Panc1 (cell line): ENCODE results near the gene ATP6V1F.

Experiments
- POLR2AphosphoS5 ChIP-seq: IDR thresholded peaks from 2 replicates; pipeline ENCODE4 v1.6.1; 2012; ENCODE audit warnings: mild to moderate bottlenecking, low read depth, low read length, moderate library complexity
- TF ChIP-seq, protein P1 (sequence below): fragments of 450-650 bp; IDR thresholded peaks from 2 replicates; pipeline ENCODE4 v1.5.1; 2017; ENCODE audit warnings: mild to moderate bottlenecking

GRCh38 chr7:128871050-128871449 is 8.4 kb downstream of the ATP6V1F start:
- TF ChIP-seq, protein P1, sequence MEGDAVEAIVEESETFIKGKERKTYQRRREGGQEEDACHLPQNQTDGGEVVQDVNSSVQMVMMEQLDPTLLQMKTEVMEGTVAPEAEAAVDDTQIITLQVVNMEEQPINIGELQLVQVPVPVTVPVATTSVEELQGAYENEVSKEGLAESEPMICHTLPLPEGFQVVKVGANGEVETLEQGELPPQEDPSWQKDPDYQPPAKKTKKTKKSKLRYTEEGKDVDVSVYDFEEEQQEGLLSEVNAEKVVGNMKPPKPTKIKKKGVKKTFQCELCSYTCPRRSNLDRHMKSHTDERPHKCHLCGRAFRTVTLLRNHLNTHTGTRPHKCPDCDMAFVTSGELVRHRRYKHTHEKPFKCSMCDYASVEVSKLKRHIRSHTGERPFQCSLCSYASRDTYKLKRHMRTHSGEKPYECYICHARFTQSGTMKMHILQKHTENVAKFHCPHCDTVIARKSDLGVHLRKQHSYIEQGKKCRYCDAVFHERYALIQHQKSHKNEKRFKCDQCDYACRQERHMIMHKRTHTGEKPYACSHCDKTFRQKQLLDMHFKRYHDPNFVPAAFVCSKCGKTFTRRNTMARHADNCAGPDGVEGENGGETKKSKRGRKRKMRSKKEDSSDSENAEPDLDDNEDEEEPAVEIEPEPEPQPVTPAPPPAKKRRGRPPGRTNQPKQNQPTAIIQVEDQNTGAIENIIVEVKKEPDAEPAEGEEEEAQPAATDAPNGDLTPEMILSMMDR, result no peak
- TF ChIP-seq POLR2AphosphoS5, result no peak
